GM18861 (cell line): Measurements from ENCODE around the gene C17orf78.
"Not testable (repeated sequence)": the region's sequence is repeated elsewhere in the genome, so short reads cannot be mapped to it uniquely, and the experiment has no call there.

Experiments
- ATAC-seq: cut with Tn5 transposase; IDR thresholded peaks from one replicate; pipeline ENCODE4 v1.9.1; 2021; ENCODE audit not compliant: unreplicated experiment

The C17orf78 gene

DNA sequence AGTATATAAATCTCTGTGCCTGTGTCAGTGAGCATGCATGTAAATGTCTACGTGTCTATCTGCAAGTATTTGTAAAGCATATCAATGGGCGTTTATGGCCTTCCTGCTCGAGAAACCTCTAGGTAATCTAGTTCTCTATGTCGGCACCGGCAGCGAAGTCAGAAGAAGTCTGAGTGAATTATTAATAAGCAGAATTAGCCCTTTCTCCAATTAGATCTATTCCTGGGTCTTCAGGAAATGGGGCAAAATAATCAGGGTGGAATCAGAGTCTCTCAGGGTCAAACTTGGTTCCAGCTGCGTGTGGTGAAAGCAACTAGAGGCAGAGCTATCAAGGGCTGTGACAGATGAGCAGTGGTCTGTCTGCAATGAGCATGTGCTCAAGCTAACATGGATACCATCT is at the start of gene C17orf78:
C17orf78 (plus strand) TSS at position 280 of the 400 bp plus-strand sequence; CDS start at position 388, 108 bp downstream.
- ATAC-seq = no peak

DNA sequence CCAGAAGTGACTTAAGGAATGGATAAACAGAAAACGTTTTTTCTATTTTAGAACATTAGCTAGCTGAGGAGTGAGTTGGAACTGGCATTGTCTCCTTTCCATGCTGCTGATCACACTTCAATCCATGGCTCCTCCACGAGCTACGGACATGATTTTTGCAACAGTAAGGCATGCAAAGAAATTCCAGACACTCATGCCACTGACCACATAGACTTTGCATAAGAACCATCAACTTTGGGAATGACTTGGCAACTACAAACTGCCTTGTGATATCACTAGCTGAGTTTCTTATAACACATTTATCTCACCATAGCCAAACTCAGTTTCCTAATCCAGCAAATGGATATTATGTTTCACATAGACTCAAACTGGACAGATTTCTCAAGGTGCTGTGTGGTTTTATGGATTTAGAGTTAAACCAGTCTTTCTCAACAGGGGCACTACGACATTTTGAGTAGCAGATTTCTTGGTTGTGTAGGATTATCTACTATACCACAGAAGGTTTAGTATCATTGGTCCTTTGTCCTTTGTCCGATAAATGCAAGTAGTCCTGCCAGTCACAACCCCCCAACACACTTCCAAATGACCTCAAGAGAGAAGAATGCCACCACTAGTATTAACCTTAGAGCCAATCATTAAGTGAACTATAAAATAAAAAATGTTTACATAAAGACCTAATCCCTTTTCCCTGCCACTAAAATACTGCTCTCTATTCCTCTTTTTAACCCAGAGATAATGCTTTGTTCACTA is 48.3 kb upstream of the C17orf78 start:
- no peak for ATAC-seq

DNA sequence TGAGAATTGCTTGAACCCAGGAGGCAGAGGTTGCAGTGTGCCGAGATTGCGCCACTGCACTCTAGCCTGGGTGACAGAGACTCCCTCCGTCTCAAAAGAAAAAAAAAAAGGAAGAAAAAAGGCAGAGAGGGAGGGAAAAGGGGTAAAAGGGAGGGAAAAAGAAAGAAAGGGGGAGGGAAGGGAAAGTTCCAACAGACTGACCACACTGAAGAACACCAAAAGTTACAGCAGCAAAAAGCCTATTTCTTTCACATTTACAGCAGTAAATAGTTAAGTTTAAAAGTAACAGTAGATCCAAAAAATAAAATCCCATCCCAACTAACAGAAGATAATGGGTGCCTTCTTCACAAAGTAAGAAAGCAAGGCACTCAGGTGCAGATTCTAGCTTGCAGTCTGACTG is 36.9 kb upstream of the C17orf78 start:
- no peak for ATAC-seq

DNA sequence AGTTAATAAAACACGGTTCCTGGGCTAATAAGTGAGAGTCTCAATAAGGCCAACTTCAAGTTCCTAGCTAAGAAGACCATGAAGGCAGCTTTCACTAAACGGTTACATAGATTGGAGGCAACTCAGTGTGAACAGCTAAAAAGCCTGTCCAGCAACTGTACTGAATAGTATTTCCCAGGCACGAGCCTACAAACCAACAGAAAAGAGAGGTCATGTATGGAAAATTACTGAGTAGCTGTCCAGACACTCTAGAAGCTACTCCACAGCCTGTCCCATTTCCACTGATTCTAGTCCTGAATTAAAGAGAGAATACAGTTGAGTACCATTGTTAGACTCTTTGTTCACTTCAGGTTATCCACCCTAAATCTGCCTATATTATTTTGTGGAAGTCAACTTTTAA is 36.5 kb upstream of the C17orf78 start:
- ATAC-seq = no peak

DNA sequence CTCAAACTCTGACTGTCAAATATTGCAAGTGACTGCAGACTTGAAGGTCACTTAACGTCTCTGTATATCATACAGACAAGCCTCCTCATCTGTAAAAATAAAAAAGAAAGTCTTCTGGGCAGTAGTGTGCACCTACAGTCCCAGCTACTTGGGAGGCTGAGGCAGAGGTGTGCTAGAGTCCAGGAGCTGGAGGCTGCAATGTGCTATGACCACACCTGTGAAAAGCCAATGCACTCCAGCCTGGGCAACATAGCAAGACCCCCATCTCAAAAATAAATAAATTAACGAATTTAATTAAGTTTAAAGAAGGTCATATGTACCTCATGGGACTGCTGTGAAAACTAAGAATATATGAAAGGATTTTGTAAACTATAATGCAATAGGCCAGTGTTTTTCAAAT is 35.0 kb upstream of the C17orf78 start:
- ATAC-seq = no peak

DNA sequence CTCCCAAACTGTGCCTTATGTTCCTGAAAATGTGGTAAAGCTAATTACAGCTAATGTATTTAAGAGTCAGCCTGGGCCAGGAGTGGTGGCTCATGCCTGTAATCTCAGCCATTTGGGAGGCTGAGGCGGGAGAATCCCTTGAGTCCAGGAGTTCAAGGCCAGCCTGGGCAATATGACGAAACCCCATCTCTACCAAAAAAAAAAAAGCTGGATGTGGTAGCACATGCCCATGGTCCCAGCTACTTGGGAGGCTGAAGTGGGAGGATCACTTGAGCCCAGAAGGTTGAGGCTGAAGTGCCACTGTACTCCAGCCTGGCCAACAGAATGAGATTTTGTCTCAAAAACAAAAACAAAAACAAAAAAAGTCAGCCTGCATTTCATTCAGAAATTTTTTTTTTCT is 33.2 kb upstream of the C17orf78 start:
- no peak for ATAC-seq

DNA sequence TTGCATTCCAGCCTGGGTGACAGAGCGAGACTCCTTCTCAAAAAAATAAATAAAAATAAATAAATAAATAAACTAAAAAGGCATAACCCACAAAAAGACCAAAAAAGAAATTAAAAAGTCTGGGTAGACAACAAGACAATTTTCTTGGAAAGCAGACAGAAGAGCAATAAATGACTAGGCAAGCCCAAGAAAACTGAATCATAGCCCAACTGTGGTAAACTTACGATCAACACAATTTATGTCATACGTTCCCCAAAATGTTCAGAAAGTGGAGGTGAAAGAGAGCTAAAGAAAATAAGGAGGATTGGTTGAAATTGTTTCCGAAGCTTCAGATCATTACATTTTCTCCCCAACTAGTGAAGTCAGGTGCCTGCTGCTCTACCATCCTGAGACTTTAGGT is 31.3 kb upstream of the C17orf78 start:
- no peak for ATAC-seq

DNA sequence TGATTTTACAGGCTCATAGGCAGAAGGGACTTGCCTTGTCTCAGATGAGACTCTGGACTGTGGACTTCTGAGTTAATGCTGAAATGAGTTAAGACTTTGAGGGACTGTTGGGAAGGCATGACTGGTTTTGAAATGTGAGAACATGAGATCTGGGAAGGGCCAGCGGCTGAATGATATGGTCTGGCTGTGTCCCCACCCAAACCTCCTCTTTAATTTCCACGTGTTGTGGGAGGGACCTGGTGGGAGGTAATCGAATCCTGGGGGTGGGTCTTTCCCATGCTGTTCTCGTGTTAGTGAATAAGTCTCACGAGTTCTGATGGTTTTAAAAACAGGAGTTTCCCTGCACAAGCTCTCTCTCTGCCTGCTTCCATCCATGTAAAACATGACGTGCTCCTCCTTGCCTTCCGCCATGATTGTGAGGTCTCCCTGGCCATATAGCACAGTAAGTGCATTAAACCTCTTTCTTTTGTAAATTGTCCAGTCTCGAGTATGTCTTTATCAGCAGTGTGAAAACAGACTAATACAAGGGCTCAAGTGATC is 28.9 kb upstream of the C17orf78 start:
- ATAC-seq = not testable (repeated sequence)

DNA sequence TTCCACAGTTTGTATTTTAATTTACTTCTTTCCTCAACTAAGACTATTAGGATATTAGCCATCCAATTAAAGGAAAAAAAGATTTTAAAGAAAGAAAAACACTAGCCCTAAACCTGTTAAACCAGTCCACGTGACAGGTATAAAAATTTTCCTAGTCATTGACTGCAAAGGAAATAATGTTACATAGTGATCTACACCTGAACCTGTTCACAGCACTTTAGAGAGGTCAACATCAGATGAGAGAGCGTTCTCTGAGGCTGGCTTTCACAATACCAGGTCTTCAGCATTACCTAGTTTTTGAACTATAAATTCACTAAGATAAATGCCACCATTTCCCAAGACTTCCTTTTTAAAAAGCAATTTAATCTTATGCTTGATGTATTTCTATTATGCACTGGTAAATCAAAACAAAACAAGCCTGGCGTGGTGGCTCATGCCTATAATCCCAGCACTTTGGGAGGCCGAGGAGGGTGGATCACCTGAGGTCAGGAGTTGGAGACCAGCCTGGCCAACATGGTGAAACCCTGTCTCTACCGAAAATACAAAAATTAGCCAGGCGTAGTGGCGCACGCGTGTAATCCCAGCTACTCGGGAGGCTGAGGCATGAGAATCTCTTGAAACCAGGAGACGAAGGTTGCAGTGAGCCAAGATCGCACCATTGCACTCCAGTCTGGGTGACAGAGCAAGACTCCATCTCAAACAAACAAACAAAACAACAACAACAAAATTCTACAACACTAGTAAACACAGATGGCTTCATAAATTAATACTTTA is 18.8 kb upstream of the C17orf78 start:
- ATAC-seq = not testable (repeated sequence)

DNA sequence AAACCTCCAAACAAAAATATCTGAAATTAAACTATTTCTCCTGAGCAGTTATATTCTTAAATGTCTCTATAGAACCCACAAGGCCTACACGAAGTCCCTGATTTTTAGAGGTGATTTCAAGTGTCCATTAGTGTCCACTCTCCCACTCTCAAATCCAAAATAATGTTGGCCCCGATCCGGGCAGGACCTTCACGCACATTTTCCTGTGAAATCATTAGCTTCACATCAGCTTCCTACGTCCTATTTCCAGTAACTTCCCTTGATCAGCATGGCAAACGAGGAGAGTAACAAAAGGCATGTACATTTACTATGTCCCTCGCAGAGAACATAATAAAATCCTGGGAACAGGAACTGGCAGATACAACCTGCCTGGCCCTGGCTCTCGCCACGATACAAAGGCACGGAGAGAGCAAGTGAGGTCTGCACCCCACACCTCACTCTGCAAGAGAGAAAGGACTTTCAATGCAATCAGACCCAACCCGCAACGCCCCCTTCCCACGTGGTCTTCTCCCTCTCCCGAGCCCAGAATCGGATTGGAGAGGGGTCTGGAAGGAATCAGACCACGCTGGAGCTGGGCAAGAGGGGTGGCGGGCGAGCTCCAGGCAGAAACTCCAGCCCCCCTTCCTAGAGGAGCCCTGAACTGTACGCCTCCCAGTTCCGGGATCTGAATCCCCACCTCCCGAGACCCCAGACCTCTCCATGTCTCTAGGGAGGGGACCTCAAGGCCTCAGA is 17.5 kb upstream of the C17orf78 start:
- ATAC-seq = peak; percentile 20

DNA sequence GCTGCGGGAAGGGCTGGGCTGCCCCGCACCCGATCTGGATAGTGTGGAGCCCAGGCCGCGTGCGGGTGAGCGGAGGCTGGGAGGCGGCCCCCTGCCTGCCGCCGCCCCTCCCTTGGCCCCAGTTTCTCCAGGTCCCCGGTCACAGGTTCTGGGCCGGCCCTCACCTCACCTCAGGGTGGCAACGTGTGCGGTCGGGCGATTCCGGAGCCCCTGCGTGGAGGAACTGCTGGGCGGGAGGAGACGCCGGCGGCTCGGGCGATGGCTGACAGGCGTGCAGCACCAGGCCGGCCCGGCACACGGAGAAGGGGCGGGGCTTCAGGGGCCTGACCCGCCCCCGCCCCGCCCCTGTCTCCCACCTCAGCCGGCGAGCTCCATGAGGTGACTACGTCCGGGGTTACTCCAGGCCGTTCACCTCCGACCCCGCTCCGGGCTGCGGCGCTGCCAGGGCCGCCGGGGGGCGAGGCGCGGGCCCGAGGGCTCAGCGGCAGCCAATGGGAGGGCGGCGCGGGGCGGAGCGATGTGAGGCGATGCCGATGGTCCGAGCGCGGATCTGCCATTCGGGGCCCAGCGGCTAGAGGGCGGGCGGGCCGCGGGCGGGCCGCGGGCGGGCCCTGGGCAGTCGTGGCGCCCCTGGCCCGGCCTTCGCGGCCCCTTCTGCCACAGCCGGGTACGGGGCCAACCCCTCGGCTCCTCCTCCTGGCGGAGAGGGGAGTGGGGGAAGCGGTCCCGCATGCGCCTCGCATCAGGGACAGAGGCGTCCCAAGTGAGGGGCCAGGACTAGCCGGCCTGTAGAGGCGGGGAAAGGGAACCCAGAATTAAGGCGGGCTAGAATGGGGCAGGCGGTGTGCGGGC is 16.7 kb upstream of the C17orf78 start:
- peak; percentile 91 for ATAC-seq

DNA sequence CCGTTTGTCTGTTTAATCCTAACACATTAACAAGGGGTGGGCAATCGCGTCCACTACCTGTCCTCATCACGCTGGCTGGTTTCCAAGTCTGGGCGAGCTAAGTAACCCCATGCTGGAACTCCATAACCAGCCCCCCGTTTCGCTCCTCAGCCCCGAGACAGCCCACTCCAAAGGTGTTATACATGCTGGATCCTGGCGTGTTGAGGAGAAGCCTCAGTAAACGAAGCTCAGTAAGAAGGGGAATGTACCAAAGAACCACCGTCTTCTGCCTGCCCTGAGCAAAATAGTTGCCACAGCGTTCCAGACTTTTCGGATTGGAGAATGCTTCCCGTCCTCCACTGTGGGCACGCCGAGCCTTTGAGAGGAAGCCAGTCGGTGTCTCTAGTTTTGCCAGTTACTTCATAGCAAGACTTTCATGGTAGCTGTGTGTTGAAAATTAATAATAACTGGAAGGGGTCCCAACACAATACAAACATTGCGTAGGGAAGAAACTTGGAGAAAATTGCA is 16.1 kb upstream of the C17orf78 start:
- ATAC-seq = no peak

DNA sequence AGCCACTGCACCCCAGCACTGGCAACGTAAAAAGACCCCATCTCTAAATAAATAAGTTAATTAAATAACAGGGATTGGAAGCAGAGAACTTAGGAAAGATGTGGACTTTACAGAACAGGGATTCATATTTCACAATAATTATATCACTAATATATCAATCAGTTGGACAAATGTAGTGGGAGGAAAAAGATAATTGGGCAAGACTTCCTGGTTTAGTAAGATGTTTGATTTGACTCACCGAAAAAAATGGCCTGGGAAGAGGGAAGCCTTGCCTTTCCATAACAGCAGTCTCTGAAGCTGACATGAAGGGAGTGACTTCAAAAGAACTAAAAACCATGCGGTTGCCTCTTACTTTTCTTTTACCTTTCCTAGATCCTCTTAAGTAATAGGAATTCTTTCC is 15.2 kb upstream of the C17orf78 start:
- ATAC-seq = no peak

DNA sequence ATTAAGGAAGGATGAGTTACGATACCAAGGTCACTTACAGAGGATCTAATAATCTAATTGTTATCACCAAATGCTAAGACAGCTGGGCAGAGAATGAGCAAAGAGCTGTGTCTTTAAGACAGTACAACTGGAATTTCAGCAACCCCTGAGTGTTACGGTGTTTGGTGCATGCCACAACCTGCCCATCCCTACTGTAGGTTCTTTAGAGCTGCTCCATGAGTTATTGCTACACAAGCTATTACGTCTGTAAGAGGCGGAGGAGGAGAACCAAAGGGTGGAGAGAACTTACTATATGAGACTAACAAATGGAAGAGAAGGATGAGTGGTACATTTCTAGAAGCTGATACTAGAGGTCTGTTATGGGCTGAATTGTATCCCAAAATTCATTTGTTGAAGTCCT is 14.2 kb upstream of the C17orf78 start:
- ATAC-seq = no peak

DNA sequence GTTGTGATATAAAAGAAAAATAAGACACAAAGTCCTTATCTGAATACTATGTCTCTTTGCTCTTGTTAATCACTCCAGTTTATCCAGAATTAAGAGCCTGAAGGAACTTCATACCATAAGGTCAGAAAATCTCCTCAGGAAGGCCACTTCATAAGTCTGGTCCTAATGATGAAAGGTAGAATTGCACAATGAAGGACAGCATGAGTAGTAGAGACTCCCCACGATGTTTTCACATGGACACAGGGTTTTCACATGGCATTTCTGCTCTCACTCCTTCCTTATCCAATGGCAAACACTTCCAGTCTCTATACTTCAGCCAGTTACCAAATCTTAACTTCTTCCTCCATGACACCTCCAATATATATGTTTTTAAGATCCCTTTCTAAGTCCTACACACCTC is 10.2 kb upstream of the C17orf78 start:
- ATAC-seq = no peak

DNA sequence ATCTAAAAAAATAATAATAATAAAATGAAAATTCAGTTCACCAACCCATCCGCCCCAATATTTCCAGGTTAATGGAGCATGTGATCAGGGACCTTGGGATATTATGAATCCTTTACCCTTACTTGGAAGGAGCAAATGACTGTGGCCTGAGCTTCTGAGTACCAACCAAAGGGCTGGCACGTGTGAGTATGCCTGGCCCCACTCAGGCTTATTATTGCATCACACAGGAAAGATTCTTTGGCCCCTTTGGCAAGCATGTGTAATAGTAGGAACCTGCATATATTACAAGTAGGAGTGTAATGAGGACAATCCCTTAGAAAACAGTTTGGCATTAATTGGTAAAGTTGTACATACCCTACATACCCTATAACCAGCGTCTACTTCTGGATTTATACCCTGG is 7.2 kb upstream of the C17orf78 start:
- ATAC-seq = no peak

DNA sequence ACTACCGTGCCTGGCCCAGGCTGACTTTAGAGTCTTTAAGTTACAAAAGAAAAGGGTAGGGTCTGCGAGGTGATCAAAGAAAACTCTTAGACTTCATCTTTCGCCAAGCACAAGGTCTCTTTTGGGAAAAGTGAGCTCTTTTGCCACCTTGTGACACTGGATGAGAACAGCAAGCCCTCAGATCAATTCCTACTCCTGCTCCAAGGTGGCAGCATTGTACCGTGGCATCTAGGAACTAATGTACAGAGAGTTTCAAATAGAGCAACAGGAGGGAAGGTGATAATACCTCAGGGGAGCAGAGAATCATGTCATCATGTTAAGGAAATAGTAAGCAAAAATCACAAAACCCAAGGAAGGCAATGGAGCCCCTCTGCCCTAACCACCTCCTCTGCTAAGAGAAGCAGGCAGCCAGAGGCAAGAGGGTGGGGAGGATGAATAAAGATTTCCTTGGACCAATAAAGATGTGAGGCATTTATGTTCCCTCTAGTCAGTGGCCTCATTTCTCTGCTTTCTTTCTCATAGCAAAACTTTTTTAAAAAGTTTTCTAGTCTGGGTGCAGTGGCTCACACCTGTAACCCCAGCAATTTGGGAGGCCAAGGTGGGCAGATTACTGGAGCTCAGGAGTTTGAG is 2.1 kb upstream of the C17orf78 start:
- peak; percentile 68 for ATAC-seq

DNA sequence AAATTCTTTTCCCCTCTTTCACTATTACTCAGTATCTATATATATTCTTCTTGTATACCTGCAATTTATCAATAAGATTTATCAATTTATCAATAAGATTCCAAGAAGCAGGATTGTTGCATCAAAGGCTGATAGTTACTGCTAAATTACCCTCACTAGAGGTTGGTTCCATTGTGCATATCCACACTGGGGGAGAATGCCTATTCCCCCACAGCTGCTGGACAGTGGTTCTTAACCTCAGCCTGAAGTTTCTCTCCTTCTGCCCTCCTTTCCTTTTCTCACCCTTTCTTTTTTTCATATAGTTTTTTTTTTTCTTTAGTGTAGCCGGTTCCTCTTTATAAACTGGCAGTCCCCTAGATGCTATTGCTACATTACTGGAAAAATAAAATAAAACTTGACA is 6.3 kb downstream of the C17orf78 start:
- no peak for ATAC-seq

DNA sequence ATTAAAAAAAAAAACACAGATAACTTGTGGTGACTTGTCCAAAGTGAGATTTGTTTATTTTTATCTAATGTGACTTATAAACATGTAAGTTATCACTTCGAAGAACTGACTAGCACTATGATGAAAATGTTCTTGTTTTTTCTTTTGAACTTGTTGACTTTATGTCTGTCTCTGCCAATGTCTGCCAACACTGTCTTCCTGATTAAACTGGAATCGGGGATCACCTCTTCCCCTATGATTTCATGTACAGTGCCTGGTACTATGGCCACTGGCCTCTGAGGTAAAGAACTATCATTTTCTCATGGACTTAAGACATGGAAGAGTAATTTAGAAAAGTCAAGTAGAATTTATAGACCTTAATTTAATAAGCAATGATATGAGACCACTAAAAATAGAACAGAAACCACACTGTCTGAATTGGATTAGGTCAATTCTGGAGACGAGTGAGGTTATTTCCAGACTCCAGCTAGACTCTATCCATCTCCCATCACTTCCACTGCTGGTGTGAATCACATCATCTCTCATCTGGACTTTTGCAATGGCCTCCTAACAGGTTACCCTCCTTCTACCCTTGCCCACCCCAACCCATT is 8.9 kb downstream of the C17orf78 start:
- ATAC-seq = no peak
